ENCODE results near the gene GPR151. TPM values are rescaled to one million over a fixed set of nuclear protein-coding genes. Genes with fewer than 3 reads are reported as not detected.

The GPR151 gene
- total RNA-seq, 1 donor from 2014 or later = not detected

GRCh38 chr5:146540414-146540813, 24.4 kb upstream of the GPR151 start:
- TF ChIP-seq CTCF (IDR thresholded peaks at IDR 0.05) = no peak
- Mint-ChIP-seq H3K27me3 (ENCODE audit: unreplicated experiment) (peaks cover 10% of the 10 kb centered on the region), H3K27ac (ENCODE audit: unreplicated experiment) (no peak overlapping the region), H3K4me1 (ENCODE audit: unreplicated experiment) (peaks cover 3% of the 10 kb centered on the region), H3K36me3 (ENCODE audit: unreplicated experiment) (no peaks in the 10 kb centered on the region), H3K4me3 (ENCODE audit: unreplicated experiment) (no peak overlapping the region), H3K9me3 (ENCODE audit: unreplicated experiment) (no peaks in the 10 kb centered on the region)
- DNase-seq (ENCODE audit: extremely low spot score, unreplicated experiment) = no peak

GRCh38 chr5:146539973-146540372, 24.0 kb upstream of the GPR151 start:
- Mint-ChIP-seq H3K4me1 (ENCODE audit: unreplicated experiment) (peaks cover 3% of the 10 kb centered on the region), H3K27ac (ENCODE audit: unreplicated experiment) (no peak overlapping the region), H3K9me3 (ENCODE audit: unreplicated experiment) (no peaks in the 10 kb centered on the region), H3K4me3 (ENCODE audit: unreplicated experiment) (no peak overlapping the region), H3K36me3 (ENCODE audit: unreplicated experiment) (no peaks in the 10 kb centered on the region), H3K27me3 (ENCODE audit: unreplicated experiment) (peaks cover 10% of the 10 kb centered on the region)
- DNase-seq (ENCODE audit: extremely low spot score, unreplicated experiment) = no peak
- no peak for TF ChIP-seq CTCF (IDR thresholded peaks at IDR 0.05)

GRCh38 chr5:146538432-146538831, 22.4 kb upstream of the GPR151 start:
- no peak for DNase-seq (ENCODE audit: extremely low spot score, unreplicated experiment)
- Mint-ChIP-seq H3K4me3 (ENCODE audit: unreplicated experiment) (no peak overlapping the region), H3K27me3 (ENCODE audit: unreplicated experiment) (peaks cover 10% of the 10 kb centered on the region), H3K36me3 (ENCODE audit: unreplicated experiment) (no peaks in the 10 kb centered on the region), H3K4me1 (ENCODE audit: unreplicated experiment) (peaks cover 6% of the 10 kb centered on the region), H3K27ac (ENCODE audit: unreplicated experiment) (no peak overlapping the region), H3K9me3 (ENCODE audit: unreplicated experiment) (no peaks in the 10 kb centered on the region)
- no peak for TF ChIP-seq CTCF (IDR thresholded peaks at IDR 0.05)

- no peaks in the 10 kb centered on the region for H3K9me3 Mint-ChIP-seq (ENCODE audit: unreplicated experiment)
- peaks cover 10% of the 10 kb centered on the region for H3K27me3 Mint-ChIP-seq (ENCODE audit: unreplicated experiment)
- H3K4me1 Mint-ChIP-seq (ENCODE audit: unreplicated experiment) = peaks cover 7% of the 10 kb centered on the region
- DNase-seq (ENCODE audit: extremely low spot score, unreplicated experiment) = no peak
- no peak for TF ChIP-seq CTCF (IDR thresholded peaks at IDR 0.05)
- H3K27ac Mint-ChIP-seq (ENCODE audit: unreplicated experiment) = no peak overlapping the region
- no peaks in the 10 kb centered on the region for H3K36me3 Mint-ChIP-seq (ENCODE audit: unreplicated experiment)
- H3K4me3 Mint-ChIP-seq (ENCODE audit: unreplicated experiment) = no peak overlapping the region
Observed at GRCh38 chr5:146533882-146534281, 17.9 kb upstream of the GPR151 start.

GRCh38 chr5:146533260-146533857, 17.4 kb upstream of the GPR151 start:
- peak; percentile 88 for TF ChIP-seq CTCF (IDR thresholded peaks at IDR 0.05)
- H3K36me3 Mint-ChIP-seq (ENCODE audit: unreplicated experiment) = no peaks in the 10 kb centered on the region
- H3K27ac Mint-ChIP-seq (ENCODE audit: unreplicated experiment) = no peak overlapping the region
- no peak overlapping the region for H3K4me3 Mint-ChIP-seq (ENCODE audit: unreplicated experiment)
- H3K27me3 Mint-ChIP-seq (ENCODE audit: unreplicated experiment) = peaks cover 9% of the 10 kb centered on the region
- no peaks in the 10 kb centered on the region for H3K9me3 Mint-ChIP-seq (ENCODE audit: unreplicated experiment)
- no peak for DNase-seq (ENCODE audit: extremely low spot score, unreplicated experiment)
- H3K4me1 Mint-ChIP-seq (ENCODE audit: unreplicated experiment) = peaks cover 7% of the 10 kb centered on the region

Data from osteocyte (in vitro differentiated cells).